Transverse colon (tissue), 4 donors: ENCODE measurements around the gene CPEB3. TPM values are rescaled to one million over a fixed set of nuclear protein-coding genes. Genes with fewer than 3 reads are reported as not detected.

Experiments used
- DNase-seq: peaks from one replicate; pipeline ENCODE4 v3.0.0-alpha.2; 2019
- H3K27ac ChIP-seq, 4 donors: fragments of 200-600 bp; sonication (generic); 2 replicates each; pipeline ENCODE4 v1.5.1; 2016 to 2018; ENCODE audit warnings: inconsistent platforms in 4 of 4
- H3K27me3 ChIP-seq: fragments of 200-600 bp; sonication (generic); 2 replicates; pipeline ENCODE4 v1.5.1; 2017; ENCODE audit warnings: inconsistent platforms
- H3K36me3 ChIP-seq, 4 donors: fragments of 200-600 bp; sonication (generic); 2 replicates each; pipeline ENCODE4 v1.5.1; 2017 to 2019; ENCODE audit warnings: inconsistent platforms in 4 of 4
- H3K4me1 ChIP-seq, 4 donors: fragments of 200-600 bp; sonication (generic); 2 replicates each; pipeline ENCODE4 v1.5.1; 2017 to 2020; ENCODE audit warnings: inconsistent platforms in 4 of 4
- H3K4me3 ChIP-seq, 4 donors: fragments of 200-600 bp; sonication (generic); 1 replicate in 1 of 4; 2 replicates in 3 of 4; pipeline versions ENCODE4 v1.5.1 to v1.6.1; 2017 to 2019; ENCODE audit warnings: inconsistent platforms in 4 of 4
- H3K9me3 ChIP-seq, 2 donors: fragments of 200-600 bp; sonication (generic); 2 replicates each; pipeline ENCODE4 v1.5.1; 2017 to 2019; ENCODE audit warnings: inconsistent platforms in 2 of 2
- CTCF ChIP-seq, 5 experiments: fragments of 200-600 bp in 3 of 5; fragments of 450-650 bp in 2 of 5; sonication (generic) in 3 of 5; IDR thresholded peaks; 1 replicate in 2 of 5; 2 replicates in 3 of 5; pipeline ENCODE4 v1.5.1; 2016 to 2017; ENCODE audit warnings: antibody characterized with exemption in 5 of 5, inconsistent platforms in 3 of 5, mild to moderate bottlenecking in 2 of 5, moderate library complexity in 1 of 5
- EP300 ChIP-seq: sonication (generic); formaldehyde crosslinking; IDR thresholded peaks from one replicate; pipeline ENCODE4 v1.6.1; 2017; ENCODE audit warnings: antibody characterized with exemption, low read depth
- POLR2A ChIP-seq: fragments of 450-650 bp; IDR thresholded peaks from one replicate; pipeline ENCODE4 v1.6.1; 2016; ENCODE audit warnings: antibody characterized with exemption, mild to moderate bottlenecking, moderate library complexity
- POLR2AphosphoS5 ChIP-seq, 3 donors: sonication (generic); formaldehyde crosslinking; IDR thresholded peaks; one replicate each; pipeline ENCODE4 v1.6.1; 2016; ENCODE audit warnings: antibody characterized with exemption in 3 of 3
- WGBS, 2 donors: methylation state at CpG; one replicate each; pipeline ENCODE4 v1.1.5; 2018; ENCODE audit warnings: low coverage in 1 of 2; 5-methylcytosine and 5-hydroxymethylcytosine counted together
- in situ Hi-C, 4 donors: fragments of 200-750 bp; cut with MboI; loops; one replicate each; pipeline versions ENCODE4 v1.15.0 to v1.15.1; 2017; ENCODE audit warnings: low sequenced_read_pairs in 3 of 4, low pct_ligation_motif_present in 1 of 4, low pct_unique_long_range_greater_than_20kb in 1 of 4
- intact Hi-C: fragments of 100-400 bp; cut with DNase I; formaldehyde crosslinking; loops from one replicate; pipeline ENCODE4 v1.15.1; 2023; ENCODE audit warnings: low total_unique reads
- total RNA-seq, 4 donors: library from RNA; depleted of rRNA; stranded (reverse); fragments of >200 nt; gene quantifications; one replicate each; pipeline ENCODE4 v1.1.0, GENCODE V29; 2016

The CPEB3 gene
- total RNA-seq, 4 donors from 2014 or later: 10.9 to 24.3 (median 13.1) TPM

- no peaks in the 10 kb centered on the region for H3K4me1 ChIP-seq
- no peak overlapping the region for H3K4me3 ChIP-seq
- no peak overlapping the region for H3K27ac ChIP-seq
- no peak for DNase-seq
- peaks cover 0 to 51% (median 18%) of the 10 kb centered on the region in 4 donors for H3K36me3 ChIP-seq
- 84 to 91% methylated on average over 2 of the region's 2 CpGs for WGBS, 2 donors
- TF ChIP-seq POLR2AphosphoS5 (IDR thresholded peaks at IDR 0.05) (no peak), POLR2A (no peak), EP300 (no peak), CTCF (IDR thresholded peaks at IDR 0.05) (no peak)
- no peaks in the 10 kb centered on the region for H3K9me3 ChIP-seq
- in situ Hi-C loops: no loop called here
- no peaks in the 10 kb centered on the region for H3K27me3 ChIP-seq
- intact Hi-C loops: no loop called here
Measured at GRCh38 chr10:92011560-92012214, 279.2 kb downstream of the CPEB3 start.

- TF ChIP-seq POLR2A: no peak
- TF ChIP-seq CTCF (IDR thresholded peaks at IDR 0.05): no peak
- no peak for TF ChIP-seq POLR2AphosphoS5 (IDR thresholded peaks at IDR 0.05)
- no peak for TF ChIP-seq EP300
- no peak for DNase-seq
- no peaks in the 10 kb centered on the region for H3K27me3 ChIP-seq
- H3K36me3 ChIP-seq: peaks cover 0 to 44% (median 13%) of the 10 kb centered on the region in 4 donors
- in situ Hi-C loops: no loop called here
- H3K9me3 ChIP-seq: no peaks in the 10 kb centered on the region
- H3K4me3 ChIP-seq: no peak overlapping the region
- intact Hi-C loops: no loop called here
- no peaks in the 10 kb centered on the region for H3K4me1 ChIP-seq
- no peak overlapping the region for H3K27ac ChIP-seq
Measured at GRCh38 chr10:92010047-92010735, 280.7 kb downstream of the CPEB3 start.

- TF ChIP-seq CTCF (IDR thresholded peaks at IDR 0.05): no peak
- no peak for TF ChIP-seq EP300
- in situ Hi-C loops: no loop called here
- WGBS, 2 donors: 100% methylated on average over 1 of the region's 1 CpG
- H3K36me3 ChIP-seq: peaks cover 0 to 37% (median 11%) of the 10 kb centered on the region in 4 donors
- no peaks in the 10 kb centered on the region for H3K9me3 ChIP-seq
- no peak overlapping the region for H3K27ac ChIP-seq
- no peak for DNase-seq
- no peaks in the 10 kb centered on the region for H3K27me3 ChIP-seq
- intact Hi-C loops: no loop called here
- H3K4me3 ChIP-seq: no peak overlapping the region
- H3K4me1 ChIP-seq: no peaks in the 10 kb centered on the region
Measured at GRCh38 chr10:92009445-92009844, 281.4 kb downstream of the CPEB3 start.

- Histone ChIP-seq H3K27ac (no peak overlapping the region), H3K9me3 (no peaks in the 10 kb centered on the region), H3K4me1 (no peaks in the 10 kb centered on the region), H3K36me3 (peaks cover 0 to 20% (median 9%) of the 10 kb centered on the region in 4 donors), H3K4me3 (no peak overlapping the region), H3K27me3 (no peaks in the 10 kb centered on the region)
- TF ChIP-seq EP300 (no peak), CTCF (IDR thresholded peaks at IDR 0.05) (no peak), POLR2A (no peak), POLR2AphosphoS5 (IDR thresholded peaks at IDR 0.05) (no peak)
- WGBS, 2 donors: 100% methylated on average over 1 of the region's 1 CpG; no CpG with 5 or more reads in 1 of the 2 donors
- no peak for DNase-seq
- in situ Hi-C loops: no loop called here
- intact Hi-C loops: no loop called here
Measured at GRCh38 chr10:92005978-92006377, 284.9 kb downstream of the CPEB3 start.
